HG03095 (cell line): ENCODE results near the gene MIEF1.

Source experiments
- ATAC-seq: cut with Tn5 transposase; IDR thresholded peaks from one replicate; pipeline ENCODE4 v1.9.1; 2021; ENCODE audit warnings: moderate library complexity; ENCODE audit not compliant: unreplicated experiment

Gene MIEF1

GRCh38 chr22:39554151-39554550 is 52.1 kb downstream of the MIEF1 start:
- no peak for ATAC-seq

- ATAC-seq, result no peak
Observed at GRCh38 chr22:39556970-39557841, 55.1 kb downstream of the MIEF1 start.

DNA sequence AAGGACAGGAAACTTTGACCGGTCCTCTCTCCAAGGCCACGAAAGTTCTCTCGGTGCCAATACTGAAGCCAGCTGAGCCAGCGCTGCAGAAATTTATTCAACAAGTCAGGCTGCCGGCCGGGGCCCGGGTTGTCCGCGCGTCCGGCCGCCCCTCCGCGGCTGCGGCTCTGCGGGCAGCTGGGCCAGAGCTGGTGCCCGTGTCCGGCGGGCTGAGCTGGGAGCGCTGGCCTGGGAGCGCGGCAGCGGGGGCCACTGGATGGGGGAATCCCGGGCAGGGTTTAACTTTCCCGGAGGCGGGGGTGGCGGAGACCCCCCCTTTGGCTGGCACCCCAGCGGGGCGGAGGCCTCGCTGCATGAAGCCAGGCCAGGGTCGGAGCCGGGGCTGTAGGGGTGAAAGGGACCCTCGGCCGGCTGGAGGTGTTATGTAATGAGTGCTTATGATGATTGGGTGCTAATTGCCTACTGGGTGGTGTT is 56.2 kb downstream of the MIEF1 start:
- ATAC-seq, result no peak

DNA sequence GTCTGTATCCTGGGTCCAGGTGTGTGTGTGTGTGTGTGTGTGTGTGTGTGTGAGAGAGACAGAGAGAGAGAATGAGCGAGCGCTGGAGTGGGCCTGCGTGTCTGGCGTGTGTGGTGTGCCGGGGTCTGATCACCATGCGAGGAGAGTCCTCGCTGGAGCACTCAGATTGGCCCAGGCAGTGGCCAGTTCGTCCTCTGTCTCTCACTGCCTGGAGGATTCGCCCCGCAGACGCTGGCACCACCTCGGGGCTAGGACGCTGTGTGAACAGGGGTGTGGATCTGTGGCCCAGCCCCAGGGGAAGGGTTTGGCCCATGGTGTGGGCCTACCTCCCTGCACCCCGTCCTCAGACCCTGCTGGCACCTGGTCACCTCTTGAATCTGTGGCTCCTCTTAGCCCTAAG is 56.9 kb downstream of the MIEF1 start:
- ATAC-seq, result no peak

DNA sequence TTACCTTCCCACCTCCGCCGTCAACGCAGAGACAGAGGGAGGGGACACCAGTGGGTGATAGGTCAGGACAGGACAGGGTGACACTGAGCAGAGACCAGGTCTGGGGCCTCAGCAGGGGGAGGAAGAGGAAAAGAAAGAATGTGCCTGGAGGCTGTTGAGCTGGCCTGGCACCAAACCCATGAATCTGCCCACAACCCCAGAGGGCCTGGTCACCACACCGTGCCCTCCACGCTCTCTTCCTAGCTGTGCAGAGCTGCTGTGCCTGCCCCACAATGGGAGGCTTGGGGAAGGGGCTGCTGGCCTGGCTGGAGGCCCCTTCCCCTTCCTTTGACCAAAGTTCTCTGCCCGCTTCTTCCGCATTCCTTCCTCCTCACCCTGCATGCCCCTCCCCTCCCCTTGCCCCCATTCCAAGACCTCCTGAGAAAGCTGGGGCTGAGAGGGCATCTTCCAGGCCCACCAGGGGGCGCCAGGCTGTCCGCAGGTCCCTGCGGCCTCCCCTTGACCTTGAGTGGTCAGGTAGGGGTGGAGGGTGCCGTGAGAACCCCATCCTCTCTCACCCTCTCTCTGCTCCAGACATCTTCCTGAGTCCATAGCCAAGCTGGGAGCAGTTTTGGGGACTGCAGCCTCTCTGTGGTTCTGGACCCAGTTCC is 57.5 kb downstream of the MIEF1 start:
- no peak for ATAC-seq

DNA sequence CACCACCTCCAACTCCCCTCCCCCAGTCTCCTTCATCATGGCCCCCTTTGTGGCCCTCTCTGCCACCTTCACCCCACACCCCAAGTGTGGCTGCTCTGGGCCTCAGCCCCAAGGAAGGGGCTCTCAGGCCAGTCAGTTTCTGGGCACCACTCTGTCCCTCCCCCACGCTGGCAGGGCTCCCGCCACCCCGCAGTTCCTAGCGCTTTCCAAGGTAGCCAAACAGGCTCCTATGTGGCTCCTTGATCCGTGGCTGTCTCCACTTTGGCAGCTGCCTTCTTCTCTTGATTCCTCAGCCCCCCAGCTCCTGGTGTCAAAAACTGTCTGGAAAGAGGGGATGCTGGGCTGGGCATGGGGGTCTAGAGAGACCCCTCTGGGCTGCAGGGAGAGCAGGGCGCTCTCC is 58.0 kb downstream of the MIEF1 start:
- no peak for ATAC-seq

- no peak for ATAC-seq
Observed at GRCh38 chr22:39562839-39563489, 60.9 kb downstream of the MIEF1 start.

GRCh38 chr22:39563571-39564428 is 61.7 kb downstream of the MIEF1 start:
- no peak for ATAC-seq

GRCh38 chr22:39565414-39565944 is 63.4 kb downstream of the MIEF1 start:
- ATAC-seq, result no peak

- ATAC-seq, result no peak
Observed at GRCh38 chr22:39567135-39567946, 65.3 kb downstream of the MIEF1 start.
